Caco-2 (cell line): ENCODE data around the gene DCDC1. TPM values are rescaled to one million over a fixed set of nuclear protein-coding genes. Genes with fewer than 3 reads are reported as not detected.

Source experiments
- BruUV-seq: library from RNA; stranded (reverse); fragments of 400-500 nt; replicated peaks from 2 replicates; lab custom pipeline; 2021; lab: Mats Ljungman, UMichigan
- CTCF ChIA-PET: fragments of 300-600 bp; sonication (Branson Sonifier 250); formaldehyde crosslinking; loops from one replicate; lab custom pipeline; 2022; ENCODE audit warnings: antibody characterized with exemption; lab: Charles Lee
- POLR2A ChIA-PET: fragments of 300-600 bp; sonication (Branson Sonifier 250); formaldehyde crosslinking; loops from one replicate; lab custom pipeline; 2022; ENCODE audit warnings: antibody characterized with exemption; lab: Charles Lee
- DNase-seq, 2 experiments: peaks; one replicate each; pipeline versions ENCODE4 v3.0.0 to v3.0.0-alpha.2; 2020 to 2022
- H3K27me3 ChIP-seq: replicated peaks from 2 replicates; pipeline ENCODE4 v1.6.0; 2011; ENCODE audit warnings: low read length; ENCODE audit not compliant: control insufficient read depth, insufficient read depth
- H3K36me3 ChIP-seq: 2 replicates; pipeline ENCODE4 v1.5.1; 2011; ENCODE audit warnings: low read length; ENCODE audit not compliant: control insufficient read depth, insufficient read depth
- H3K4me1 ChIP-seq: fragments of 250-450 bp; sonication (Bioruptor Pico); 2 replicates; pipeline ENCODE4 v1.5.1; 2020; ENCODE audit warnings: mild to moderate bottlenecking
- H3K4me3 ChIP-seq: 2 replicates; pipeline ENCODE4 v1.5.1; 2011; ENCODE audit warnings: low read depth, mild to moderate bottlenecking, control low read depth, low read length
- H3K9me3 ChIP-seq: fragments of 250-450 bp; sonication (Bioruptor Pico); 2 replicates; pipeline ENCODE4 v1.5.1; 2020; ENCODE audit warnings: mild to moderate bottlenecking, moderate library complexity
- H3K27ac Mint-ChIP-seq: one replicate; pipeline ENCODE4 v1.8.0; 2022; ENCODE audit warnings: mixed read lengths; ENCODE audit not compliant: unreplicated experiment
- H3K27me3 Mint-ChIP-seq: one replicate; pipeline ENCODE4 v1.8.0; 2022; ENCODE audit warnings: mixed read lengths; ENCODE audit not compliant: insufficient read depth, unreplicated experiment
- H3K36me3 Mint-ChIP-seq: one replicate; pipeline ENCODE4 v1.8.0; 2022; ENCODE audit warnings: mild to moderate bottlenecking, mixed read lengths; ENCODE audit not compliant: insufficient read depth, unreplicated experiment
- H3K4me1 Mint-ChIP-seq: one replicate; pipeline ENCODE4 v1.8.0; 2022; ENCODE audit warnings: low read depth, mixed read lengths; ENCODE audit not compliant: unreplicated experiment
- H3K4me3 Mint-ChIP-seq: one replicate; pipeline ENCODE4 v1.8.0; 2022; ENCODE audit warnings: mild to moderate bottlenecking, moderate library complexity, mixed read lengths; ENCODE audit not compliant: unreplicated experiment
- H3K9me3 Mint-ChIP-seq: one replicate; pipeline ENCODE4 v1.8.0; 2022; ENCODE audit warnings: mixed read lengths; ENCODE audit not compliant: unreplicated experiment
- CTCF ChIP-seq, 2 experiments: fragments of 200-600 bp in 1 of 2; IDR thresholded peaks; 1 replicate in 1 of 2; 2 replicates in 1 of 2; pipeline versions ENCODE4 v1.5.1 to v1.8.0; 2011 to 2022; ENCODE audit warnings: antibody characterized with exemption in 1 of 2, control low read depth in 1 of 2, inconsistent platforms in 1 of 2, low read depth in 1 of 2, low read length in 1 of 2, mild to moderate bottlenecking in 1 of 2, moderate library complexity in 1 of 2; ENCODE audit not compliant: insufficient read depth in 1 of 2, severe bottlenecking in 1 of 2, unreplicated experiment in 1 of 2
- intact Hi-C: fragments of 100-400 bp; cut with micrococcal nuclease; formaldehyde crosslinking; loops from one replicate; pipeline ENCODE4 v1.10.0; 2022; ENCODE audit not compliant: unreplicated experiment
- total RNA-seq: library from RNA; stranded (reverse); gene quantifications from 2 replicates; pipeline ENCODE4 v1.2.3, GENCODE V29; 2022

Gene DCDC1
- total RNA-seq, 1 experiment from 2014 or later = not detected

GRCh38 chr11:31355817-31356216 is 13.7 kb downstream of the DCDC1 start:
- no peak overlapping the region for H3K27ac Mint-ChIP-seq
- no peaks in the 10 kb centered on the region for H3K36me3 Mint-ChIP-seq
- ChIA-PET CTCF (no interaction called here), POLR2A (no interaction called here)
- no peaks in the 10 kb centered on the region for H3K4me1 ChIP-seq
- H3K36me3 ChIP-seq = no peaks in the 10 kb centered on the region
- H3K27me3 Mint-ChIP-seq = peaks cover 4% of the 10 kb centered on the region
- no peaks in the 10 kb centered on the region for H3K27me3 ChIP-seq
- H3K4me3 Mint-ChIP-seq = no peak overlapping the region
- no peak for DNase-seq
- BruUV-seq = no TSS peak
- TF ChIP-seq CTCF (IDR thresholded peaks at IDR 0.05; ENCODE audit: insufficient read depth in 1 of 2, low read depth in 1 of 2, low read length in 1 of 2, severe bottlenecking in 1 of 2, unreplicated experiment in 1 of 2) = no peak
- H3K4me3 ChIP-seq = no peak overlapping the region
- no peaks in the 10 kb centered on the region for H3K4me1 Mint-ChIP-seq
- H3K9me3 ChIP-seq = no peaks in the 10 kb centered on the region
- no peaks in the 10 kb centered on the region for H3K9me3 Mint-ChIP-seq
- intact Hi-C loops = no loop called here

- CTCF ChIA-PET = no interaction called here
- Mint-ChIP-seq H3K9me3 (no peaks in the 10 kb centered on the region), H3K36me3 (no peaks in the 10 kb centered on the region), H3K27ac (no peak overlapping the region), H3K4me1 (no peaks in the 10 kb centered on the region), H3K4me3 (no peak overlapping the region), H3K27me3 (peaks cover 4% of the 10 kb centered on the region)
- H3K27me3 ChIP-seq = no peaks in the 10 kb centered on the region
- no peak for TF ChIP-seq CTCF (IDR thresholded peaks at IDR 0.05; ENCODE audit: insufficient read depth in 1 of 2, low read depth in 1 of 2, low read length in 1 of 2, severe bottlenecking in 1 of 2, unreplicated experiment in 1 of 2)
- no peaks in the 10 kb centered on the region for H3K36me3 ChIP-seq
- no peak for DNase-seq
- no peaks in the 10 kb centered on the region for H3K9me3 ChIP-seq
- no peaks in the 10 kb centered on the region for H3K4me1 ChIP-seq
- BruUV-seq = no TSS peak
- POLR2A ChIA-PET = no interaction called here
- intact Hi-C loops = no loop called here
- no peak overlapping the region for H3K4me3 ChIP-seq
These were observed 14.4 kb downstream of the DCDC1 start for GRCh38 chr11:31355131-31355530.

GRCh38 chr11:31351168-31351567 is 18.4 kb downstream of the DCDC1 start:
- no peaks in the 10 kb centered on the region for H3K9me3 Mint-ChIP-seq
- no peaks in the 10 kb centered on the region for H3K4me1 Mint-ChIP-seq
- ChIA-PET CTCF (no interaction called here), POLR2A (no interaction called here)
- no peaks in the 10 kb centered on the region for H3K36me3 ChIP-seq
- no peaks in the 10 kb centered on the region for H3K27me3 ChIP-seq
- no peak overlapping the region for H3K4me3 ChIP-seq
- H3K9me3 ChIP-seq = no peaks in the 10 kb centered on the region
- no peak overlapping the region for H3K27ac Mint-ChIP-seq
- no peak overlapping the region for H3K4me3 Mint-ChIP-seq
- no TSS peak for BruUV-seq
- H3K4me1 ChIP-seq = no peaks in the 10 kb centered on the region
- peaks cover 4% of the 10 kb centered on the region for H3K27me3 Mint-ChIP-seq
- no peak for DNase-seq
- intact Hi-C loops = no loop called here
- no peak for TF ChIP-seq CTCF (IDR thresholded peaks at IDR 0.05; ENCODE audit: insufficient read depth in 1 of 2, low read depth in 1 of 2, low read length in 1 of 2, severe bottlenecking in 1 of 2, unreplicated experiment in 1 of 2)
- H3K36me3 Mint-ChIP-seq = no peaks in the 10 kb centered on the region
